Stimulated activated CD4-positive, alpha-beta T cell treated with anti-CD3 and anti-CD28 coated beads, TNF-alpha, amount 100 ng/mL, for 1 hour (primary cell): ENCODE data around the gene SSB.
A peak's percentile ranks its signal among the peaks of the same experiment; 100 is the strongest.
"Not testable (repeated sequence)": the region's sequence is repeated elsewhere in the genome, so short reads cannot be mapped to it uniquely, and the experiment has no call there.

Experiments
- DNase-seq, 3 donors: peaks; one replicate each; pipeline ENCODE4 v3.0.0-alpha.2; 2020; ENCODE audit warnings: low read depth in 3 of 3, low spot score in 1 of 3

Gene SSB

DNA sequence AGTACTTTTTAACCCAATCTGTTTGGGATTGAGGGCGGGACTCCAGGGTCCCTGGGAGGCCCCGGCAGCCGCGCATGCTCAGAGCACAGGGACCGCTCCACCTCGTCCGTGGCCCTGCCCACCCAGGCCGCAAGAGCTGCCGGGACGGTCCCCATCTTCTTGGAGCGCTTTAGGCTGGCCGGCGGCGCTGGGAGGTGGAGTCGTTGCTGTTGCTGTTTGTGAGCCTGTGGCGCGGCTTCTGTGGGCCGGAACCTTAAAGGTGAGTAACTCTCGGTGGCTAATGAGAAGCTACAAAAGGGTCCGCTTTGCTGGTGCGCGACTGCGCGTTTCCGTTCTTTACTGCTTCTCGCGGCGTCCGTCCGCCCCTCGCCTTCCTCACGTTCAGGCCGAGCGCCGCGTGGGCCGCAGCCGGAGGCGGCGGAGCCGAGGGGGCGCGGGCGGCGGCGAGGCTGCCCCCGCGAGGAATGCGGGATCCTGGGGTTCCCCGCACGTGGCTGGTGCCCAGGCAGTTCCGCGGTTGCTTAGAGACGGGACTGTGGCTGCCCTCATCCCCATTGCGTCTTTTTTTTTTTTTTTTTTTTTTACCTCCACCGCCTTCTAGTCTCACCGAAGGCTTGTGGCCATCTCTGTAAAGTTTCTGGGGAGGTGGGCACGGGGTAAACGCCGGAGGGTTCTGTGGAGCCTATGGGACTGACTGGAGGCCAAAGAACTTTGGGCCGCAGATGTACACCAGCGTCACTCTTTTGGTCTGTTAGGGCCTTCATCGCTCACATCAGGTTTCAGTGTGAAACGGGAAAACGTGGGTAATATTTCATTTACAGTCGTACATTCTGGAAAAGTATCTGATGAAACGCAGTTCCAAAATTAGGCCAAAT lies at the start of gene SSB:
Gene SSB, plus strand, starts transcription at position 154 of the 875 bp plus-strand sequence. CDS start 2,090 bp downstream, outside the sequence.
- DNase-seq = peak; percentile 83 to 89 (median 84)

DNA sequence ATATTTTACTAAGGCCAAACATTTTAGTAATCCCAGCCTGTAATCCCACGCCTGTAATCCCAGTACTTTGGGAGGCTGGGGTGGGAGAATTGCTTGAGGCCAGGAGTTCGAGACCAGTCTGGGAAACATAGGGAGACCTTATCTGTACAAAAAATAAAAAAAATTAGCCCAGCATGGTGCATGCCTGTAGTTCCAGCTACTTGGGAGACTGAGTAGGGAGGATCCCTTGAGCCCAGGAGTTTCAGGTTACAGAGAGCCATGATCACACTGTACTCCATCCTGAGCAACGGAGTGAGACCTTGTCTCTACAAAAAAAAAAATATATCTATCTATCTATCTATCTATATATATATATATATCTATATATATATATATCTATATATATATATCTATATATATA lies 45.9 kb upstream of the SSB start:
- DNase-seq = no peak

DNA sequence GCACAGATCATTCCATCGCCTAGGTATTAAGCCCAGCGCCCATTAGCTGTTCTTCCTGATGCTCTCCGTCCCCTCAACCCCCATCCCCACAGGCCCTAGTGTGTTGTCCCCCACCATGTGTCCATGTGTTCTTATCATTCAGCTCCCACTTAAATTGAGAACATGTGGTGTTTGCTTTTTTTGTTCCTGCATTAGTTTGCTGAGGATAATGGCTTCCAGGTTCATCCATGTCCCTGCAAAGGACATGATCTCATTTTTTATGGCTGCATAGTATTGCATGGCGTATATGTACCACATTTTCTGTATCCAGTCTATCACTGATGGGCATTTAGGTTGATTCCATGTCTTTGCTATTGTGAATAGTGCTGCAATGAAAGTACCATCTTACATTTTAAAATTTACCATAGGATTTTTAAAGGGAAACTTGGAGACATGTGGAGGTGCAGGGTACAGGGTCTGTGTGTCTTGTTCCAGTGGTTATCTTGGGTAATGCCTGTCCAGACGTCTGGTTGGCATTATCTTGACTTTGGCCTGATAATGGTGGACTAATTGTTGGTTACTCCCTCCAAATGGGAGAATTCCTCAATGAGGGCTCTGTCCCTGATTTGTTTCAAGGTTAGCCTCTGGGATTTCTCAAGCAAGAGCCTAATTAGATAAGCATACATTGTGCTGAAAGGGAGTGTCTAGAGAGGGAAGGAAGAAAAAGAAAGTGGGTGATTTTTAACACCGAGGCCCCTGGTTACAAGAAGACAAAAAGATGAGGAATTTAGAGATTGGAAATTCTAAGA lies 43.4 kb upstream of the SSB start:
- no peak for DNase-seq

DNA sequence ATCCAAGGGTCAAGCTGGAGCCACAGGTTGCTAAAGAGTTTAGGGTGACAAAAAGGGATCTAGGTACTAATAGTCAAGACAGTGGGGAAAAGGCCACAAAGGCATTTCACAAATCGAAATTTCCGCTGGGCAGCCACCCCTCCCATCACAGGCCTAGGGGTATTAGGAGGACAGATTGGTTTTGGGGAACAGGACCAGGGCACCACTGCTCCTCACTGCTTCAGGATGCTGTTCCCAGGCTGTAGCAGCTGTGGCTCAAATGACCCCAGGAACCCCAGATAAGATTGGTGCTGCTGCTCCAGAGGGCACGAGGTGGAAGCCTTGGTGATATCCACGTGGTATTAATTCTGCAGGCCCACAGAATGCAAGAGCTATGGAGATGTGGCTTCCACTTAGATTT lies 42.3 kb upstream of the SSB start:
- no peak for DNase-seq

DNA sequence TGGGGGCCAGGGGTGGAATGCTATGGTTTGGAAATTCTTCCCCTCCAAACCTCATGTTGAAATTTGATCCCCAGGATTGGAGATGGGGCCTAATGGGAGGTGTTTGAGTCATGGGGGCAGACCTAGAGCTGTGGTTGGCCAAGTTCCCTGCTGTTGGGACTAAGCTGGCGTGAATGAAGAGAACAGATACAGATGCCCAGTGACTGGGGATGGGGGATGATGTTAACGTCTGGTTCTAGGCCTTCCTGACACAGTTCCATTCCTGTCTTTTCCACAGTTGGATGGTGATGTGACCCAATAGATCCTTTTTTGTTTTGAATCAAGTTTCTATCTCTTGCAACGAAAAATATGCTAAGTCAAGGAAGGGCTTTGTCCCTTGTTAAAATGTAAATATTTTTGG lies 41.3 kb upstream of the SSB start:
- DNase-seq = no peak

DNA sequence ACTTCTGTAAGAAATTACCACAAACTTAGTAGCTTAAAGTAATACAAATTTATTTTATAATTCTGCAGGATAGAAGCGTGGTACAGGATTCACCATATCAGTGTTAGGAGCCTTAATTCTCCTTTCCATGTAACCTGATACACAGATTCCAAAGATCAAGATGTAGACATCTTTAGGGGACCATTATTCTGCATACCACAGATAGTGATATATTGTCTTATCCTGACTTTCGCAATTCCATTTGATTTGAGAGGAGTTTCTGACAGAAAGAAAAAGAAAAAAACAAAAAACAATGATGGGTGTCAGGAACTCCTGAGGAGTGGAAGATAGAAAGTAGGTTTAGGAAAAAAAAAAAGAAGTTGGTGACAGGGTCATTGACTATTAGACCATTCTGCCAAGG lies 40.9 kb upstream of the SSB start:
- no peak for DNase-seq

DNA sequence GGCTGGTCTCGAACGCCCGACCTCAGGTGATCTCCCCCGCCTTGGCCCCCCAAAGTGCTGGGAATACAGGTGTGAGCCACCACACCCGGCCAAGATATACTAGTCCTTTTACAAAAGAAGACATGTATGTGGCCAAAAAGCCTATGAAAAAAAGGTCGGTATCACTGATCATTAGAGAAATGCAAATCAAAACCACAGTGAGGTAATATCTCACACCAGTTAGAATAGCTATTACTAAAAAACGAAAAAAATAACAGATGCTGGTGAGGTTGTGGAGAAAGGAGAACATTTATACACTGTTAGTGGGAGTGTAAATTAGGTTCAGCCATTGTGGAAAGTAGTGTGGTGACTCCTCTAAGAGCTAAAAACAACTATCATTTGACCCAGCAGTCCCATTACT lies 38.7 kb upstream of the SSB start:
- DNase-seq = no peak

DNA sequence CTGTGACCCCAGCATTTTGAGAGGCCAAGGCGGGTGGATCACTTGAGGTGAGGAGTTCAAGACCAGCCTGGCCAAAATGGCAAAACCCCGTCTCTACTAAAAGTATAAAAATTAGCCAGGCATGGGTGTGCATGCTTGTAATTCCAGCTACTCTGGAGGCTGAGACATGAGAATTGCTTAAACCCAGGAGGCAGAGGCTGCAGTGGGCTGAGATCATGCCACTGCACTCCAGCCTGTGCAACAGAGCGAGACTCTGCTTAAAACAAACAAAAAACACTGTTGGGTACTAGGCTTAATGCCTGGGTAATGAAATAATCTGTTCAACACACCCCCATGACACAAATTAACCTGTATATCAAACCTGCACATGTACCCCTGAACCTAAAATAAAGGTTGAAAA lies 37.9 kb upstream of the SSB start:
- DNase-seq = not testable (repeated sequence)

DNA sequence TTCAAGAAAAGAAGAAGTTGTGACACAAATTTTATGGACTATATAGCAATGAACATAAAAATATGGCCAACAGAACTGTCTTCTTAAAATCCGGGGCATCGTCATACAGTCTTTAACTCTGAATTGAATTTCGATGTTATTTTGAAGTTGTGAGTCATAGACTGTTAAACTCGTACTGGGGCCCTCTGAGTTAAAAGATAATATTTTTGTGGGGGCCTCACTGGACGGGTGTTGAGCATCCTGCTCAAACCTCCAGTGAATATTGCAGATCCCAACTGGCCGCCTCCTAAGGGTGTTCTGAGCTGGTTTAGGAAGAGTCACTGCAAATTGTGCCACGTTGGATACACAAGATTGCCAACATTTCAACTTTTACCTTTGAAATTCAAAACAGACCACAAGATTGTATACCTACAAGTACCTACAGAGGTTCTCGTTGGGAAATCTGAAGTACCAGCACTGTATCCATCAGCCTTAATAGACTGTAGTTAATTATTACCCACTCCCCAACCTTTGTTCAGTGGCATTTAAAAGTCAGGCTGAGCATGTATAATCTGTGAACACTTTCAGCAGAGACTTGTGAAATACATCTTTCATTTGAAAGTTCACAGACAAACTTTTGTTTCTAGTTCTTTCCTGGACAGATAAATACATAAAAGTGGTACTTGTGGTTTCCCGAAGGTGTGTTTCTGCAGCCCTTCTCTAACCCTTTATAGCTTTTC lies 37.3 kb upstream of the SSB start:
- DNase-seq = no peak

DNA sequence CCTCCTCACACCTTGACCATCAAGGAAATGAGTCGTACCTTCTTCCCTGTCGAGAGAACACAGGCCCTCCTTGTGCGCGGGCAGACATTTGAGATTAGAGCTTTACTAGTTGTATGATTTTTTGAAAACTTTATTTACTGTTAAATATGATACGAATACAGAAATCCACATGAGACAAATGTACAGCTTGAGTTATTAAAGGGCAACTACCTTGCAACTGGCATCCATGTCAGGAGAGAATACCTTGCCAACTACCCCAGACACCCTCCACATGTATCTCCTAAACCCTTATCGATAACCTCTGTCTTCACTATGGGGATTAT lies 36.7 kb upstream of the SSB start:
- DNase-seq = no peak

DNA sequence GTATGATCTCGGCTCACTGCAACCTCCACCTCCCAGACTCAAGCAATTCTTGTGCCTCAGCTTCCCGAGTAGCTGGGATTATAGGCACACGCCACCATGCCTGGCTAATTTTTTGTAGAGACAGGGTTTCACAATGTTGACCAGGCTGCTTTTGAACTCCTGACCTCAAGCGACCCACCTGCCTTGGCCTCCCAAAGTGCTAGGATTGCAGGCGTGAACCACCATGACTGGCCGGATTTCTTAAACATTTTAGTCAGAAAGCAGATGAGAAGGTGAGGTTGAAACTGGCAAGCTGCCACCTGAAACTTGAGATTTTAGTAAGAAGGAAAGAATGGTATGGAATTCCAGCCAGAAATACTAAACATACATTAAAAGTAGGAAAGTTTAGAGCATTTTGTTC lies 33.1 kb upstream of the SSB start:
- DNase-seq = no peak

DNA sequence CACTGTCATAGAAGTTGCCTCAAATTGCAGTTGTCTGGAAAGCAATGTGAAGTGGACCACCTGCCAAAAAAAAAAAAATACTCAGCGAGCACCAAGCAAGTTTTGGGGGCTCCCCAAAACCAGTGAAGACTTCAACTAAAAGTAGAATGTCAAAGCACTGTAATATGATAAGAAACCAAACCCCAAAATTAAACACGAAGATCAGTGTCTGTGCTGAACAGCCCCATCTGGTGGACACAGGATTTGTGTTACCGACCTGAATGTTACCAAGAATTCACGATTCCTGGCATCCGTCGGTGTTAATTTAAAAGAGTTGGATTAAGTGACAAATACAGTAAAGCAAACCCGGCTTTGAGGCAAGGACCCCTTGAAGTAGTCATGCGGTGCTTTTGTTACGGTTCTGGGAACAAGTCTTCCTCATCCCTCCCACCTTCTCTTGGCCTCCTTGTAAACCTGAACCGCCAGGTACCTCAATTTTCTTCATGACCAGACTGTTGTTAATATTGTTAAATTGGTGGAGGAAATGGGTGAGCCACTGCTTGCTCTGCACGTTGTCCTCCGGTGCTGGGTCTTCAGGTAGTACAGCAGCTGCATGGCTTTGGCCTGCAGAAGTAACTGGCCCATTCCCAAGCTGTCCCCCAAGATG lies 31.3 kb upstream of the SSB start:
- peak in 2 of 3 donors; percentile 10 to 20 for DNase-seq

DNA sequence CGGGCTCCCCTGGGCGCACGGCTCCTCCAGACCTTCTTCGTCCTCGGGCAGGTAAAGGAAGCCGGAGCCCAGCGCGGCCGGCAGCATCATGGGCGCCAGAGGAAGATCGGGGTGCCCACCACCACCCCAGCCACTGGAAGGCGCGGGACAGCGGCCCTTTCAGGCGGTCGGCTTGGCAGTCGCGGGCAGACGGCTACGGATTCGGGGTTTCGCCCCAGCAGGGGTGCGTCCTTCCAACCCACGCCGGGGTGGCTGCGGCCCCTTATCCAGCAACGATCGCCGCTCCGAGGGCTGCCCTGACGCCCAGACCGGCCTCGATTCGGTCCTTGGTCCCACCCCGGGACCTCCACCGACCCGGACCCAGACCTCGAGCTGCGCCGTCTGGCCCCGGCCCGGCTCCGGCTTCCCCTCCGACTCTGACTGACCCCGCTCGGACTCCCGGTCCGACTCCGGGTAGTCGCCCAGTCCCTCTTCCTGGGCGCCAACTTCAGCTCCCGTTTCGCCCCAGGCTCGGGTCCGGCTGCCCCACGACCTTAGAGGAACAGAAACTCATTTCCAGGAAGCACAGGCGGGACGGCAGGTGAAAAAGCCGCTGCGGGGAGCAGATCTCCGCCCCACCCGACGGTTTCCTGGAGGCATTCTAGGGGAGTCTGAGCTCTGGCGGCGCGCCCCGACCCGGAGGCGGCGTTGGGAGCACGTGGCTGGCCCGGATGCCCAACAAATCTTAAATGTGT lies 30.2 kb upstream of the SSB start:
- peak in 1 of 3 donors; percentile 5 for DNase-seq

DNA sequence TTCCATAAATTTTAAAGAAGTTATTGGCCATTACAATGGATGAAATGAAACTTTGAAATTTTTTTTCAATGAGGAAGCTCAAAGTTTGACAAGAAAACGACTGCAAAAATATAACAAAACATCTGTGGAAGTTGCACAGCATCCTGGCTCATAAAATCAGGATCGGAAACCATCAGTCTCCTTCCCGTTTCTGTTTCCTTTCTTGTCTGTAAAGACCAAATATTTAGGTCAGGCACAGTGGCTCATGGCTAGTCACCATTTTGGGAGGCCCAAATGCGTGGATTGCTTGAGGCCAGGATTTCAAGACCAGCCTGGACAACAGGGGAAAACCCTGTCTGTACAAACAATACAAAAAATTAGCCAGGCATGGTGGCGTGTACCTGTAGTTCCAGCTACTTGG lies 27.6 kb upstream of the SSB start:
- DNase-seq = no peak

DNA sequence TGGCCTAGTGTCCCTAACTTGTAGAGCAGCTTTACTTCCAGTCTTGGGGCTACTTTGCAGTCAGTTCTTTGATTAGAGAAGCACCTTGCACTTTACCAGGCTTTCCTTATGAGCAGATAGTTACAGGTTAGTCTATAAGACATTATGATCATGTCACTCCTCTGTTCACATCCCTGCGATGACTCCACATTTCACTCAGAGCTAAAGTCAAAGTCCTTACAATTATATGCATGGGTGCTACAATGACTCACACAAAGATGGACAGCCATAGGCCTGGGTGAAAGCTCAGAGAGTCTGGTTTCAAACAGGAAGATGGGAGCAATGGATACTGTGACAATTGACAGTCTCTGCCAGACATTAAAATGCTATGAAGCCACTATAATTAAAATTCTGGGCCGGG lies 27.1 kb upstream of the SSB start:
- DNase-seq = no peak

DNA sequence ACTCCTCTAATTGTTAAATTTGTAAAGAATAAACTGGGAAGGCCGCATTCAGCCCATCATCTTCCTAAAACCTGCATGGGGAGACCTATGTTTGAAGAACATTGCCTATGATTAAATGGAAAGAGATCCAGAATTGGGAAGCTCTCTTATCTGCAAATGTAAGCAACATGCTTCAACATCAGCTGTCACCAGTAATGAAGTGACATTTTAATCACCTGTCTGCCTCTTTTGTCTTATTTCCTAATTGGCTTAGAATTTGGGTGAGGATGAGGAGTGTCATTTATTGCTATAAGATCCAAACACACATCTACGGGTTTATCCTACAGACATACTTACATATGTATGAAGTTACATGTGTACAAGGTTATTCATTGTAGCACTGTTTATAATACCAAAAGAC lies 26.0 kb upstream of the SSB start:
- no peak for DNase-seq

DNA sequence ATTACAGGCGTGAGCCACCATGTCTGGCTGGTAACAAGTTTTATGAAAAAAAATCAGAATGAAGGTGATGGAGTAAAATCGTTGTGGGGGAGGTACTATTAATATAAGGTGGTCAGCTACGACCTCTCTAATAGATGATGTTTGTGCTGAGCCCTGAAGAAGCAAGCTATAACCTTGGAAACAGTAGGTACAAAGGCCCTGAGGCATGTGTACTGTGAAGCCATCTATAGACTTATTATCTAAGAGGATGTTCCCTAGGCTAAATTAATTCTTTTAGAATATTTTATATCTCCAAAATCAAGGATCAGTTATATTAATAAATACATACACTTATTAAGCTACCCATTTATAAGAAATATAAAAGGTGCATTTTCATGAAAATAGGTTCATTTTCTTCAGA lies 23.3 kb upstream of the SSB start:
- DNase-seq = no peak

DNA sequence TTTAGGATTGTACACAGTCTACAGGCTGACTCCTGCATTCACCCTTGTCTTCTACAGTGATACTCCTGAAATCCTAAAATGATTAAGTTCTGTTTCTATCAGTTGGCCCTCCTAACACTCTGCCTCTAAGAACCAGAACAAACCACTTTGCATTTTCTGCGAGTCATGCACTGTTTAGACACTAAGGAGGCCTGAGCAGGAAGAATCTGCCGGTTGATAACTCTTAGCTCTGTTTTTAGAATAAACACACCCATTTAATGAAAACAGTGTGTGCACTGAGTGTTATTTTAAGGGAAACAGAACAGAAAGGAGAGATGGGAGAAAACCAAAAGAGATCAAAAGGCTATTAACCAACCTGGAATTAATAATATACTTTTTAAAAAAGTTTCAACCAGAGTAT lies 22.9 kb upstream of the SSB start:
- DNase-seq = no peak

DNA sequence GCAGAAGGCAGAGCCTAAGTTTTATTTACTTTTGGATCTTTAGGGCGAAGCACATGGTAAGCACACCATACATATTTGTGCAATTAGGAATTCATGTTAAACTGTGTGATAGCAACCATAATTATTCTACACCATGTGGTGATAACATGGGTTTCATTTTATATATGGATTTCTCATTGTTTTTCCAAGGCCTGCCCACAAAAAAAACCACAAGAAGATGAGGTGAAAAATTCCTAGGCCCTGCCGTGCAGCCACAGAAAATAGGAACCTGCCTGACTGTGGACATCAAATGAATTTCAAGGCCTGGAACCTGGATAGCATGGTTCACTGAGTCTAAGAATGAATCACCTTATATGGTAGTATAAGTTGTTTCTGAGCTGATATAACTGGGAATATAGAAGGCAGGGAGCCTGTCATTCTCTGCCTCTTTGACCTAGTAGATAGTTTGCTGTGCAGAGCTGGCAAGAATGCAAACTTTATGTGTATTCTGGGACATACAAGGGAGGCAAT lies 22.4 kb upstream of the SSB start:
- DNase-seq = no peak

DNA sequence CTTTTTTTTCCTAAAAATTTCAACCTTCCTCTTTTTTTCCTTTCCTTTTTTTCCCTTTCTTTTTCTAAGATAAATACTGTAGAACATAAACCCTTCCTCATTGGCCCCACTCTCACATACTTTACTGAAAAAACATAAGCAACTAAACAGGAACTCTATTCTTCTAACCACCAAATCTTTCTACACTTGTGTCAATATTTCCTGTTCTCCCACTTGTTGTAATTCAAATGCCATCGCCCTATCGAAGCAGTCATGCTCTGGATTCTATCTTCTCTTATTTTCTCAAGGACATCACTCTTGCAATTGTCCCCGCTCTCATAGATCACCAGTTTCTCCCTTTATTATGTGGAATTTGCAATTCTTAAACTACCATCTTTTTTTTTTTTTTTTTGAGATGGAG lies 20.2 kb upstream of the SSB start:
- DNase-seq = no peak
